TTC549 (cell line): ENCODE measurements around the gene ASL.
A peak's percentile ranks its signal among the peaks of the same experiment; 100 is the strongest.
"Not testable (repeated sequence)": the region's sequence is repeated elsewhere in the genome, so short reads cannot be mapped to it uniquely, and the experiment has no call there.

Source experiments
- FAIRE-seq: peaks from 2 replicates; lab custom pipeline; 2012; peaks lifted over from hg19 to GRCh38; lab: Jason Lieb, UNC

The ASL gene

GRCh38 chr7:66119245-66119850 lies 43.7 kb downstream of the ASL start:
- FAIRE-seq, result no peak

DNA sequence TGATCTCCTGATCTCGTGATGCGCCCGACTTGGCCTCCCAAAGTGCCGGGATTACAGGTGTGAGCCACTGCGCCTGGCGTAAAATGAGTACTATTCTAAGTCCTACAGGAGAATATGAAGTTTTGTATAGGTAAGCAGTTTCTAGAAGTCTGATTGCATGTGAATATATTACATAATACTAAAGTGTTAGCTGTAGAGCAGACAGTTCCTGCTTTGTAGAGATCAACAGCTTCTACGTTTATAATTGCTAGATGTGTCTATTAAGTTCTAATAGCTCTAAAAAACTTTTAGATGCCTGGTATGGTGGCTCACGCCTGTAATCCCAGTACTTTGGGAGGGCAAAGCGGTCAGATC lies 47.5 kb downstream of the ASL start:
- FAIRE-seq, result no peak

DNA sequence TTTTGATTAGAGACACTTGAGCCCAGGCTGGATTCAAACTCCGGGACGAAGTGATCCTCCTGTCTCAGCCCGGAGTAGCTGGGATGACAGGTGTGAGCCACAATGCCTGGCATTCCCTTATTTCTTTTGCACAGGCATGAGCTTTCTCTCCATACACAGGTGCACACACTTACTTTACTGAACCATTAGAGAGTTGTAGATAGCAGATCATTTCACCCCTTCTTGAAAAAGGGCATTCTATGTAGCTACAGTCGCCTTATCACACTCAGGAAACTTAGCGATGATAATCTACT lies 48.9 kb downstream of the ASL start:
- not testable (repeated sequence) for FAIRE-seq

DNA sequence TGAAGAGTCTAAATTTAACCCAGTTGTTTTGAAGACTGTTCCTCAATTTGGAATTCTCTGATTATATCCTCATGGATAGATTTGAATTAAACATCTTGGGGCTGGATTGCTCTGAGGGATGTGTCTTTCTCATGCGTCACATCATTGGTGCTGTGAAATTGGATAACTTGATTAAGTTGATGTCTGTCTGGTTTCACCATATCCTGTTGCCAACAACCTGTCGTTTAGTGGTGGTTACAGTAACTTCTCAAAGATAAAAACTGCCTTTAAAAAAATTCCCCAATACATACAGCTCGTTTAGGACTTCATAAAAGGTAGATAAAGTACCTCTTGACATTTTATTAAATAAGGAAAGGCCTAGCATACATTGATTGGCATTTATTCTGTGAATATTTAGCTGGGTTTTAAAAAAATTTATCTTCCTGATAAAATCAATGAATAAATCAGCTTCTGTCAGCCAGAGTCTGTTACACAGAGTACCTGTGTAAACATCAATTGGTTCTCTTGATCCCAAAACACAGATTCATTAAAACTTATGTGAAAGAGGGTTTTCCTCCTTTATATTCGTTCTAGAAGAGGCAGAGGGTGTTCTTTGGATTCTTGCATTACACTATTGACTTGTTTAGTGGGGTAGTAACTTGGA lies 49.6 kb downstream of the ASL start:
- FAIRE-seq, result no peak

- FAIRE-seq, result not testable (repeated sequence)
Measured at GRCh38 chr7:66125781-66126352, 50.2 kb downstream of the ASL start.

GRCh38 chr7:66127172-66127571 lies 51.6 kb downstream of the ASL start:
- not testable (repeated sequence) for FAIRE-seq

DNA sequence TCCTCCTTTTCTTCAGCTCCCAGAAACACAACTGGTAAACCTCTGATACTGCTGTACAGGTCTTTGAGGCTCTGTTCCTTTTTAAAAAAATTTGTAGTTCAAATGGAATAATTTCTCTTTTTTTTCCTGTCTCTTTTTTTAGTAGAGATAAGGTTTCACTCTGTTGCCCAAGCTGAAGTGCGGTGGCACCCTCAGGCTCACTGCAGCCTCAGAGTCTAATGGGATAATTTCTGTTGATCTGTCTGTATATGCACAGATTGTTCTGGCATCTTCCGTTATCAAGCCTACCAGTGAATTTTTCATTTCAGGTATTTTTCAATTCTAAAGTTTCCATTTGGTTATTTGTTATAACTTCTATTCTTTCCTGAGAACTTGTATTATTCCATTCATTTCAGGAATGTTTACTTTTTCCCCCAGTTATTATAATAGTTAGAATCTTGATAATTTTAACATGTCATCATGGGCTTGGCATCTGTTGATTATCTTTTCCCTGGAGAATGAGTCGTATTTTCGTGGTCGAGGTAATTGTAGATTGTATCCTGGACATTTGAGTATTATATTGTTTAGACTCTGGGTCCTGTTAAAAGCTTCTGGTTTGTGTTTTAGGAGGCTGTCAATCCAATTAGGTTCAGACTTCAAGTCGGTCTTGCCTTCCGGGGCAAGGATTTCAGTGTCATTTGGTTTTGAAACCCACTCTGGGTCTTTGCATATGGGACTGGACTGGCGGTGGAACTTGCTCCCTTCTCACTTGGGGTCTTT lies 63.6 kb downstream of the ASL start:
- FAIRE-seq, result no peak

GRCh38 chr7:66140924-66141323 lies 65.3 kb downstream of the ASL start:
- FAIRE-seq, result peak; percentile 36

DNA sequence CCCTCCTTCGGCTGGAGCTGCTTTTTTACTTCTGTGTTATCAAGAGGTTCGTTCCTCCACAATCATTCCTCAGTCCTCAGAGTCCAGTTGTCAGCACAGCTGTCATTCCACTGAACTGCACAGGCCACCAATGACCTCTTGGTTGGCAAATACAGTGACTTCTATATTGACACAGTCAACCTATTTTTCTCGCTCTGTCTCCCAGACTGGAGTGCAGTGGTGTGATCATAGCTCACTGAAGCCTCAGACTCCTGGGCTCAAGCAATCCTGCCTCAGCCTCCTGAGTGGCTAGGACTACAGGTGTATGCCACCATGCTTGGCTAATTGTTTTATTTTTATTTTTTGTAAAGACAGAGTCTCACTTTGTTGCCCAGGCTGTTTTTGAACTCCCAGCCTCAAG lies 66.7 kb downstream of the ASL start:
- FAIRE-seq, result no peak

DNA sequence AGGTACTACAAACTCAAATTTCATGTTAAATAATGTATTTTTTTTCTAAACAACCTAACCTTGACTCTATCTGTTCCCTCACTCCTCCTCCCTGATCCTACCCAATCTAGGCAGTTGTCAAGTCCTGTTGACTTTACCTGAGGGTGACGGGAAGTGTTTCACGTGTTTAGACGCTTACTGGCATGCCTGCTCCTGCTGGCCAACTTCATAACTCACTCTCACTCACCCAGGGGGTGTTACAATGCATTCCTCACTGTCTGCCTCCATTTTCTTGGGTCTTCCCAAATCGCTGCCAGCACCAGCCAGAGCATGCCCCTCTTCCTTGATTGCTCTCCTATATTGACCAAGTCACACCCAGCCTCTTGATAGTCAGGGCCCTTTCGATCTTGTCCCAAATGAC lies 67.4 kb downstream of the ASL start:
- FAIRE-seq, result no peak
